HG02759 (cell line): ENCODE results near the gene HMGCS2.

ENCODE experiments used
- ATAC-seq: cut with Tn5 transposase; IDR thresholded peaks from one replicate; pipeline ENCODE4 v1.9.1; 2021; ENCODE audit warnings: mild to moderate bottlenecking, moderate library complexity; ENCODE audit not compliant: unreplicated experiment

Gene HMGCS2

DNA sequence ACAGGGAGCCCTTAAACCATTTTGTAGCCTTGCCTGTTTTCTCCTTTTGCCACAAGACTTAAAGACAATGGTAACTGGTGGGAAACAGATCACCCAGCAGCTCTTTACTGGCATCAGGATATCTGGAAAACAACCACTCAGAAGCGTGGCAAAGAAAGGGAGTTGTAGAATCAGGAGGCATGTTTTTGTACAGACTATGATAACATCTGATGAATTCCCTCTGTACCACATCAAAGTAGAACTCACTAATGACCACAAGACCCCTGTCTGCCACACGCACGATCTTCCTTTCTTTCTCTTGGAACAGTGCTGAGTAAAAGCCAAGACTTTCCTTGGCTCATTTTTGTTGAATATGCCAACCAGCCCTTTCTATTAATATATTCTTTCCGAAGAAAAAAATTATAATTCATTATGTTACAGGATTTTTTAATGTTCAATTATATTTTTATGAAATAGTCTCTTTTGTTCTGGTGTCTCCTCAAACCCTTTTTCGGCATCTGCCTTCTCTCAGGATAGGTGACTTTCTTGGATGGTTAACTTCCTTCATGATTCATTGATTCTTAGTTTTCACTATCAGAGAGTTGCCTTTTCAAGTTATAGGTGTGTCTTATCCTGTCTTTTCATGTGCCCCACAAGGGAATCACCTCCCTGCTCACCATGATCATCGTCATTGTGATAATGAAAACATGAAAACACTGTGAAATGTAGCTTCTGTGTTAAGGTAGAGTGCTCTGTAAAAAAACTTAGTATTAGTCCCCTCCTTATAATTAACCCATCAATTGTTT lies 64.8 kb downstream of the HMGCS2 start:
- ATAC-seq, result no peak

DNA sequence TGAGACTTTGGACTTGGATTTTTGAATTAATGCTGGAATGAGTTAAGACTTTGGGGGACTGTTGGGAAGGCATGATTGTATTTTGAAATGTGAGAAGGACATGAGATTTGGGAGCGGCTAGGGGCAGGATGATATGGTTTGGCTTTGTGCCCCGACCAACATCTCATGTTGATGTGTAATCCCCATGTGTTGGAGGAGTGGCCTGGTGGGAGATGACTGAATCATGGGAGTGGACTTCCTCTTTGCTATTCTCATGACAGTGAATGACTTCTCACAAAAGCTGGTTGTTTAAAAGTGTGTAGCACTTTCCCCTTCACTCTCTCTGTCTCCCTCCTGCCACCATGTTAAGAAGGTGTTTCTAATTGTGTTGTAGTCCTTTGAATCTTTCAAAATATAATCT lies 66.3 kb downstream of the HMGCS2 start:
- no peak for ATAC-seq

GRCh38 chr1:119701659-119702058 lies 67.0 kb downstream of the HMGCS2 start:
- no peak for ATAC-seq

DNA sequence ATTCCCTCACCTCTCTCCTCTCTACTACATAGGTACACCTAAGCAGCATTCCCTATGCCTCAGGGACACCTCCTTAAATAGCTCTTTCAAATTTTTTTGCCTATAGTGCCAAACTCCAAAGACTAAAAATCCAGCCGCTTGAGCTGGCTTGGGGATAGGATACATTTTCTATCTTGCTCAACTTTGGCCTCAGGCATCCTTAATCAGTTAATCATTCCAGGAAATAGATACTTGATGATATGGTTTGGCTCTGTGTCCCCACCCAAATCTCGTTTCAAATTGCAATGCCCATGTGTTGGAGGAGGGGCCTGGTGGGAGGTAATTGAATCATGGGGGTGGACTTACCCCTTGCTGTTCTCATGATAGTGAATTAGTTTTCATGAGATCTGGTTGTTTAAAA lies 68.4 kb downstream of the HMGCS2 start:
- no peak for ATAC-seq
